ENCODE results near the gene PCOLCE2. TPM values are rescaled to one million over a fixed set of nuclear protein-coding genes. Genes with fewer than 3 reads are reported as not detected.

PCOLCE2 gene
- total and polyA plus RNA-seq, 2 of the 8 experiments (the other 6 are each of a cell fraction or from before 2014, with no cell fraction given) = 11.1 to 12.6 TPM

DNA sequence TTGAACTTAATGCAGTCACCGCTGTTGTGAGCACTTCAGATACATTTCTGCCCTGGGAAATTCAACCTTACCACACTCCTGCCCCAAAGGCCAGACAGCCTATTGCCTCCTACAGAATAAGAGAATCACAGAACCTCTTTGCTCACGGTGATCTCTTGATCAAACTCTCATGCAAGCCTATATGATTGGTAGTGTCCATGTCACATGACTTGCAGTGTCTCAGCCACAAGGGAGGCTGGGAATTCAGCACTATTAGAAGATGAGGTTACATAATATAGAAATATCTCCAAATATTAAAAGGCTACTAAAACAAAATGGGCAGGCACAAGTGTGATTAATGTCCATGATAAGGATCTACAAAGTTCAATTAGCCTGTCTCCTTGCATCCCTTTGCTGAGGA, 3.8 kb upstream of the PCOLCE2 start (continued):
- TF ChIP-seq FOSL1 (IDR thresholded peaks at IDR 0.05; ENCODE audit: insufficient read depth, low read depth, low read length) (no peak), SRF (IDR thresholded peaks at IDR 0.05; ENCODE audit: low read depth, low read length) (no peak)

Measured in H1 (cell line).